ENCODE measurements around the gene RNF151. TPM values are rescaled to one million over a fixed set of nuclear protein-coding genes. Genes with fewer than 3 reads are reported as not detected.

The RNF151 gene
- total and polyA plus RNA-seq, 8 donors: 0.12 to 0.61 TPM; not detected in 6

GRCh38 chr16:1990101-1990350 is 23.4 kb downstream of the RNF151 start:
- Histone ChIP-seq H3K27me3 (peaks cover 0 to 11% (median 0%) of the 10 kb centered on the region in 4 donors), H3K36me3 (peaks cover 0 to 3% (median 0%) of the 10 kb centered on the region in 3 donors), H3K9me3 (no peaks in the 10 kb centered on the region), H3K4me3 (peak overlapping the region in 2 of 4 donors; percentile 21 to 36), H3K4me1 (peaks cover 14 to 23% (median 14%) of the 10 kb centered on the region in 3 donors), H3K27ac (no peak overlapping the region)
- WGBS, 2 donors: 0 to 1% methylated on average over 7 to 25 of the region's 25 CpGs
- ATAC-seq (no peak), FAIRE-seq (no peak), DNase-seq (peak in 1 of 6 donors; percentile 80)
- TF ChIP-seq CTCF (IDR thresholded peaks at IDR 0.05): no peak
- intact Hi-C loops (cut with DNase I): no loop called here

GRCh38 chr16:1990351-1991134 is 23.9 kb downstream of the RNF151 start:
- peaks cover 10 to 17% (median 14%) of the 10 kb centered on the region in 3 donors for H3K4me1 ChIP-seq
- peak overlapping the region in 2 of 4 donors; percentile 21 to 36 for H3K4me3 ChIP-seq
- TF ChIP-seq CTCF (IDR thresholded peaks at IDR 0.05): no peak
- 11% methylated on average over 39 to 50 of the region's 50 CpGs for WGBS, 2 donors
- peaks cover 0 to 11% (median 0%) of the 10 kb centered on the region in 4 donors for H3K27me3 ChIP-seq
- peaks cover 0 to 3% (median 0%) of the 10 kb centered on the region in 3 donors for H3K36me3 ChIP-seq
- peak in 3 of 6 donors; percentile 80 to 86 (median 80) for DNase-seq
- intact Hi-C loops (cut with DNase I): no loop called here
- no peaks in the 10 kb centered on the region for H3K9me3 ChIP-seq
- peak; percentile 10 to 48 (median 34) for ATAC-seq
- FAIRE-seq: no peak
- no peak overlapping the region for H3K27ac ChIP-seq

DNA sequence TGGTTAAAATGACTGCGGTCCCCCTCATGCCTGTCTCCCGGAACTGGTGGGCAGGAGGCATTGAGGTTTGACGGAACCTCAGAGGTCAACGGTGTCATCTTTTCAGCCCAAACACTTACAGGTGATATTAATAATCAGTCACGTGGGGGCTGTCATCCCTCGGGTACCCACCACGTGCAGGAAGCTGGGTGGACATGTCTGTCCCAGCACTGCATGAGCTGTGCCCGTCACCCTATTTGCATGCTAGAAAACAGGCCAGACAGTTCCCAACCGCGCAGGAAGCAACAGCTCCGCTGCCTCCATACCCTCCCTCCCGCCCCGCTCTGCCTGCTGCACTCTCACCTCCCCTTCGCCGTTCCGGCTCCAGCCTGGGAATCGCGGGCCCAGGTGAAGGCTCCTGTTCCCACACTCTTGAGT is 24.5 kb downstream of the RNF151 start:
- Histone ChIP-seq H3K4me3 (no peak overlapping the region), H3K4me1 (peaks cover 10 to 17% (median 14%) of the 10 kb centered on the region in 3 donors), H3K9me3 (no peaks in the 10 kb centered on the region), H3K27me3 (peaks cover 0 to 11% (median 0%) of the 10 kb centered on the region in 4 donors), H3K36me3 (no peaks in the 10 kb centered on the region), H3K27ac (no peak overlapping the region)
- FAIRE-seq (no peak), DNase-seq (peak in 3 of 6 donors; percentile 45 to 74 (median 63)), ATAC-seq (peak in 1 of 4 donors; percentile 1)
- intact Hi-C loops (cut with DNase I): no loop called here
- WGBS, 2 donors: 22 to 32% methylated on average over 18 of the region's 18 CpGs
- no peak for TF ChIP-seq CTCF (IDR thresholded peaks at IDR 0.05)

DNA sequence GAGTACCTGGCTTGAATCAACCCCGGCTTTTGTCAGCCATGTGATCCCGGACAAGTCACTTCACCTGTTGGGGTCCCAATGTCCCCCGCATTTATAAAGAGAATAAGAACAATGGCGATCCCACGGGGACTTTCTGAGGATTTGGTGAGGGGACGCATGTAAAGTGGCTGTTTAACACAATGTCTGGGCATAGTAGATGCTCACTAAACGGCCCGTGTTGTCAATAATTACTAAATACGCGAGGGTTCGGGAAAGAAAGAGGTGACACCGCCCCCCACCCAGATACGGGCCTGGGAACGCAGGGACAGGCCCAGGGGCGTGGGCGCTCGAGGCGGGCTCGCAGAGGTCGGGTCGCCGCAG is 24.9 kb downstream of the RNF151 start:
- Histone ChIP-seq H3K9me3 (no peaks in the 10 kb centered on the region), H3K4me1 (peaks cover 10 to 17% (median 14%) of the 10 kb centered on the region in 3 donors), H3K27ac (peak overlapping the region in 2 of 4 donors; percentile 37 to 50), H3K4me3 (peak overlapping the region in 3 of 4 donors; percentile 15 to 39 (median 21)), H3K36me3 (no peaks in the 10 kb centered on the region), H3K27me3 (peaks cover 0 to 11% (median 0%) of the 10 kb centered on the region in 4 donors)
- DNase-seq (no peak), ATAC-seq (no peak), FAIRE-seq (no peak)
- intact Hi-C loops (cut with DNase I): no loop called here
- 21 to 22% methylated on average over 22 of the region's 22 CpGs for WGBS, 2 donors
- TF ChIP-seq CTCF (IDR thresholded peaks at IDR 0.05): no peak

All from pancreas (tissue), 10 donors.